GM20000 (cell line): ENCODE results near the gene KLF1.
A peak's percentile ranks its signal among the peaks of the same experiment; 100 is the strongest.

ENCODE experiments used
- DNase-seq: peaks from one replicate; pipeline ENCODE4 v3.0.0; 2012; ENCODE audit warnings: low spot score
- TF ChIP-seq, protein P1 (sequence below): IDR thresholded peaks from 2 replicates; pipeline ENCODE4 v1.5.1; 2012; ENCODE audit warnings: mild to moderate bottlenecking, control low read depth; ENCODE audit errors: extremely low read depth, missing control alignments

The KLF1 gene

DNA sequence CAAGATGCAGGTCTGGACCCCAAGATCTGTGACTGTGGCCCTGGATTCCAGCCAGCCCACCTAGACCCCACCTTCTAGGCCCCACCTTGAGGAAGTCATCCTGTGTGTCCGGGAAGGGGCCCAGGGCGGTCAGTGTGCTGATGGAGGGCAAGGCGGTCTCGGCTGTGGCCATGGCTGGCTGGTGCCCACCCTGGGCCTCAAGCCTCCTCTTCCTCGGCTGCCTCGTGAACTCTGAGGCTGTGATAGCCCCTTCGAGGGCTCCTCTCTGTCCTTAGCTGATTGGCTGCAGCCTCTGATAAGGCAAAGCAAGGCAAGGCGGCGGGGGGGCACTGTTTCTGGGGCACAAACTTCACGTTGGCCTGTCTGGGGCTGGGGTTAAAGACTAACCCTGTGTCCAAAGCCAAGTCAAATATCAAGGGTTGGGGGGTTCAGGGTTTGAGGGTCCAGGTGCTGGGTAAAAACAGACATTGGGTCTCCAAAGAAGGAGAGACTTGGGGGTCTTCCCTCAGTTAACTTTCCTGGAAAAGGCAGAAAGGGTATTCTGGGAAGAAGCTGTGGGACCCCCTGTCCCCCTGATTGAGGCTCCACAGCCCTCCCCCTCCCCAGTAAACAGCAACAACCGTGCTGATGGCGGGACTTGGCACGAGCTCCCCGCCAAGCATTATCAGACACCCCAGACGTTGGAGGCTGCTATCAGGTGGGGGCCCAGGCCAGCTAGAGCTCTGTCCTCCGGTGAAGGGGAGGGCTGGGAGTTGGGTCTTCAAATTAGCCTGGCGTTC is at the start of gene KLF1:
KLF1 (minus strand) TSS at position 233 of the 779 bp plus-strand sequence; CDS start at position 172, 61 bp downstream.
- TF ChIP-seq, protein P1, sequence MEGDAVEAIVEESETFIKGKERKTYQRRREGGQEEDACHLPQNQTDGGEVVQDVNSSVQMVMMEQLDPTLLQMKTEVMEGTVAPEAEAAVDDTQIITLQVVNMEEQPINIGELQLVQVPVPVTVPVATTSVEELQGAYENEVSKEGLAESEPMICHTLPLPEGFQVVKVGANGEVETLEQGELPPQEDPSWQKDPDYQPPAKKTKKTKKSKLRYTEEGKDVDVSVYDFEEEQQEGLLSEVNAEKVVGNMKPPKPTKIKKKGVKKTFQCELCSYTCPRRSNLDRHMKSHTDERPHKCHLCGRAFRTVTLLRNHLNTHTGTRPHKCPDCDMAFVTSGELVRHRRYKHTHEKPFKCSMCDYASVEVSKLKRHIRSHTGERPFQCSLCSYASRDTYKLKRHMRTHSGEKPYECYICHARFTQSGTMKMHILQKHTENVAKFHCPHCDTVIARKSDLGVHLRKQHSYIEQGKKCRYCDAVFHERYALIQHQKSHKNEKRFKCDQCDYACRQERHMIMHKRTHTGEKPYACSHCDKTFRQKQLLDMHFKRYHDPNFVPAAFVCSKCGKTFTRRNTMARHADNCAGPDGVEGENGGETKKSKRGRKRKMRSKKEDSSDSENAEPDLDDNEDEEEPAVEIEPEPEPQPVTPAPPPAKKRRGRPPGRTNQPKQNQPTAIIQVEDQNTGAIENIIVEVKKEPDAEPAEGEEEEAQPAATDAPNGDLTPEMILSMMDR = no peak
- no peak for DNase-seq

DNA sequence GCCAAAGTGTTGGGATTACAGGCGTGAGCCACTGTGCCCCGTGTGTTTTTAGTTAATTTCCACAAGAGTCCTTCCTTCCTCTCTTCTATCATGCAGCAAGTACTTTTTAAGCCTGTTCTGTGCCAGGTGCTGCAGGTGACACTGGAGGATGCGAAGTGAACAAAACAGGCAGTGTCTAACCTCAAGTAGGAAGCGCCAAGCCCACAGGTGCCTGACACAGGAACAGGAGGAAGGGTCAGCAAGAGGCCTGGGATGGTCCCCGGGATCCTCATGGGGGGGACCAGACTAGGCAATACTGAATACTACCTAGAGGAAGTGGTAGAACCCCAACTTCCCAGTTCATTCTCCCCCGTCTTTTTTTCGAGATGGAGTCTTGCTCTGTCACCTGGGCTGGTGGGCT is 49.6 kb upstream of the KLF1 start:
- TF ChIP-seq, protein P1 = no peak

DNA sequence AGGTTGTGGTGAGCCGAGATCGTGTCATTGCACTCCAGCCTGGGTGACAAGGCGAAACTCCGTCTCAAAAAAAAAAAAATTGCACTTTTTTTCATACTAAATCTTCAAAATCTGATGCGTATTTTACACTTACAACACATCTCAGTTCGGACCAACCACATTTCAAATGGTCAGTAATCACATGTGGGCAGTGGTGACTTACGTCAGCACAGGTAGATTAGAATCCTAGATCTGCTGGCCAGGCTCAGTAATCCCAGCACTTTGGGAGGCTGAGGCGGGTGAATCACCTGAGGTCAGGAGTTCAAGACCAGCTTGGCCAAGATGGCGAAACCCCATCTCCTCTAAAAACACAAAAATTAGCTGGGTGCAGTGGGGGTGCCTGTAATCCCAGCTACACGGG is 48.1 kb upstream of the KLF1 start:
- DNase-seq = no peak
- TF ChIP-seq, protein P1 = no peak

More for the DNA sequence above, 49.6 kb upstream of the KLF1 start:
- no peak for DNase-seq

DNA sequence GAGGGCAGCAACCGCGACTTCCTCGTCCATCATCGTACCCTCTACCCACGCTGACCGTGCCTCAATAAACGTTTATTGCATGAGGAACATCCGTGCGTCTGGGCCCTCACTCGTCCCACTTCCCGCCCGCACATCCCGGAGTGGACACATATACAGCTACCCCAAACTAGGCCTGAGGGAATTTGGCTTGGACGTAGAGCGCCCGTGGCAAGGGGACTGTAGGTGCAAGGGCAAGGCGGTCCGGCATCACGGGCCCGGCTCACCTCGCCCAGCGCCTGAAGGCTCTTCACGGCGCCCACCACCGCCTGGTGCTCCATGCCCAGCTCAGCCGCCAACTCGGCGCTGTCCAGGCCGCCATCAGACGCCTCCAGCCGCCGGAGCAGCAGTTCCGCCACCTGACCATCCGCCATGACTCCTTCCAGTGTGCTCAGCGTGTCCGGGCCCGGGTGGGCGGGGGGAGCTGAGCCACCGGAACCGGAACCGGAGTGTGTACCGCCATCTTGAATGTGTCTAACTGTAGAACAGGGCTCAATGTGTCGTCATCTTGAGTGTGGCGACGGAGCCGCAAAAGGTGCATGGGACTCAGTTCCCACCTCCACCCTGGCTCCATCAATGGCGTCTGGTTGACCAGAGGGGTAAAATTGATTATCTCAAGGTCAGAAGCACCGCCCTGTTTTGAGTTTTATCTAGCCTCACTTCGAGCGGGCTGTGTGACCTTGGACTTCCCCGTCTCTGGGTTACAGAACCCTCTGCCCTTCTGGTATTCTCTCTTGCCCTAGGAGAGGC is 46.5 kb upstream of the KLF1 start, which contains the start of gene FARSA:
FARSA (minus strand) TSS at position 425 of the 786 bp plus-strand sequence; CDS start at position 410, 15 bp downstream.
- DNase-seq = peak; percentile 92
- TF ChIP-seq, protein P1 = no peak

DNA sequence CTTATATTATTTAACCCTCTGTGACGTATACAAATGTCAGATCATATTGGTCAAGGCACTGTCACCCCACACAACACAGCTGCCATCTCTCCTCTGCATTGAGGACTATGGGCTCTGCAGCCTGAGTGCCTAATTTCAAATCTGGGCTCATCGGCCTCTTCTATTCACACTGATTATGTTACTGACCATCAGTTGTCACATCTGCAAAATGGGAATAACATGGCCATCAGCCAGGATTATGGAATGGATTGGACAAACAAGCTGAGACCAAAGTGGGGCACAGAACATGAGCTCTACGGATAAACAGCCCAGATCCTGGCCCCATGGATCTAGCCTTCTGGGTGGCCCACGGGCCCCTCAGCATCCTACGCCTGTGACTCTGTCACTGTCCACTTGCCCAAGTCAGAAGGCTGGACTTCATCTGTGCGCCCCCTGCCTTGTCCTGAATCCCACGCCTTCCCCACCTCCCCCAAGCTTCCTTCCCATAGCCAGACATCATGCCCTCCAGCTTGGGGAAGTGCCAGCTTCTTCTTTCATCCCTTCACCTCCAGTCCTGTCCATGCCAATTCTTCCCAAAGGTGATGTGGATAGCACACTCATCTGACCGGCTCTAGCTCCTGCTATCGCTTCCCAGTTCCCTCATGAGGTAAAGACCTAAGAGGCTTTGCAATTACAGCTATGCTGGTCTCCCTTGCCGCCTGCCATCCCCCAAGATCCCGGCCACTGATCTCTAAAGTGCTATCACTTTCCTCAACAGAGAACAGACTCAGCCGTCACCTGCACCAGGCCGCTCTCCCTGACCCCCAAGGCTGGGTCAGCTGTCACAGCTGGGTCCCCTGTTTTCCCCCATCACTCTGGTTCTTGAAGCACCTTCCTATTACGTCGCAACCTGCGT is 45.6 kb upstream of the KLF1 start:
- TF ChIP-seq, protein P1 = no peak
- peak; percentile 33 for DNase-seq

DNA sequence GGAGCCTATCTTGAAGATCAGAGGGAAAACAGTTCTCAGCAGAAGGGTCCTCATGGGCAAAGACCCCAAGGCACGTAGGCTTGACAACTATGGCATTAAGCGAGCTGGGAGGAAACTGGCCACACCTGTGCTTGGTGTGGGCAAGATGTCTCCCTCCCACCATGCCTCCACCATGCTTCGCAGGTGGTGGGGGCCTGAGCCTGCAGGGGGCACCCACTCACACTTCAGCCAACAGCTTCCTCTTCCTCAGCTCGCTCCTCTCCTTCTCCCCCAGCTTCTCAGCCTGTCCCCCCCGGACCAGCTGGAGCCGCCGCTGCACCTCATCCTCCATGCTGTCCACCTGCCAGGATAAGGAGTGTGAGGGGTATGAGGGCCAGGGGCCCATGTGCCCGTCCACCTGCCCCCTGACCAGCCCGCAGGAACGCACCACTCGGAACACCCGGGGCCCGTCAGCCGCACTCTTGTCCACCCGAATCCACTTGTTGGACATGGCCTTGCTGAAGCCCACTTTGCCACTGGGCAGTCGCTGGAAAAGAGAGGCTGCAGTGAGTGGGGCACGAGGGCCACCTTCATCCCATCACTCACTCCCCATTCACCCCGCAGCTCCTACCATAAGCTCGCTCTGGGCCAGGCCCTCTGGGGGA is 43.1 kb upstream of the KLF1 start:
- no peak for DNase-seq
- TF ChIP-seq, protein P1 = no peak
